Measurements from ENCODE around the gene PPP1R10.

PPP1R10 gene

GRCh38 chr6:30654798-30655742 is 38.0 kb upstream of the PPP1R10 start:
- Histone ChIP-seq H3K4me1 (no peaks in the 10 kb centered on the region), H3K36me3 (peaks cover 77% of the 10 kb centered on the region), H3K4me3 (ENCODE audit: low read depth, low read length) (no peak overlapping the region), H3K27me3 (no peaks in the 10 kb centered on the region), H3K9me3 (no peaks in the 10 kb centered on the region)
- TF ChIP-seq CTCF (IDR thresholded peaks at IDR 0.05; ENCODE audit: low read depth, low read length) = no peak
- DNase-seq = no peak

GRCh38 chr6:30651143-30651542 is 34.1 kb upstream of the PPP1R10 start:
- no peak overlapping the region for H3K4me3 ChIP-seq (ENCODE audit: low read depth, low read length)
- TF ChIP-seq CTCF (IDR thresholded peaks at IDR 0.05; ENCODE audit: low read depth, low read length) = no peak
- peaks cover 51% of the 10 kb centered on the region for H3K36me3 ChIP-seq
- H3K4me1 ChIP-seq = no peaks in the 10 kb centered on the region; the same call in 1 of the 2 replicates
- no peaks in the 10 kb centered on the region for H3K27me3 ChIP-seq
- no peaks in the 10 kb centered on the region for H3K9me3 ChIP-seq
- no peak for DNase-seq

GRCh38 chr6:30647242-30648116 is 30.4 kb upstream of the PPP1R10 start:
- no peaks in the 10 kb centered on the region for H3K27me3 ChIP-seq
- TF ChIP-seq CTCF (IDR thresholded peaks at IDR 0.05; ENCODE audit: low read depth, low read length) = no peak
- no peaks in the 10 kb centered on the region; the same call in 1 of the 2 replicates for H3K4me1 ChIP-seq
- H3K9me3 ChIP-seq = no peaks in the 10 kb centered on the region
- H3K4me3 ChIP-seq (ENCODE audit: low read depth, low read length) = peak overlapping the region; percentile 87
- H3K36me3 ChIP-seq = peaks cover 17% of the 10 kb centered on the region
- DNase-seq = peak; percentile 85

- H3K4me1 ChIP-seq = no peaks in the 10 kb centered on the region; the same call in 1 of the 2 replicates
- peak; percentile 94 for DNase-seq
- H3K27me3 ChIP-seq = no peaks in the 10 kb centered on the region
- H3K9me3 ChIP-seq = no peaks in the 10 kb centered on the region
- peak within 1 kb of the TSS; percentile 87 for H3K4me3 ChIP-seq (ENCODE audit: low read depth, low read length)
- peaks cover 8% of the 10 kb centered on the region for H3K36me3 ChIP-seq
- no peak for TF ChIP-seq CTCF (IDR thresholded peaks at IDR 0.05; ENCODE audit: low read depth, low read length)
Observed at GRCh38 chr6:30646450-30647241, 29.6 kb upstream of the PPP1R10 start, which contains the start of gene C6orf136. C6orf136 (plus strand) TSS chr6:30647133; CDS start chr6:30647232, 99 bp downstream.

GRCh38 chr6:30645989-30646388 is 28.9 kb upstream of the PPP1R10 start:
- Histone ChIP-seq H3K4me3 (ENCODE audit: low read depth, low read length) (no peak overlapping the region), H3K9me3 (no peaks in the 10 kb centered on the region), H3K4me1 (no peaks in the 10 kb centered on the region; the same call in 1 of the 2 replicates), H3K36me3 (peaks cover 2% of the 10 kb centered on the region), H3K27me3 (no peaks in the 10 kb centered on the region)
- no peak for TF ChIP-seq CTCF (IDR thresholded peaks at IDR 0.05; ENCODE audit: low read depth, low read length)
- no peak for DNase-seq

Data from BE2C (cell line).